K562 (cell line): Measurements from ENCODE around the gene SEMA5A. TPM values are rescaled to one million over a fixed set of nuclear protein-coding genes. Genes with fewer than 3 reads are reported as not detected.

Experiments
- ATAC-seq: fragments of 200-7000 bp; cut with Tn5 transposase; 3 replicates; pipeline ENCODE4 v1.9.1; 2020; ENCODE audit warnings: moderate library complexity
- BruUV-seq: library from RNA; stranded (reverse); fragments of 400-500 nt; replicated peaks from 2 replicates; lab custom pipeline; 2021; lab: Mats Ljungman, UMichigan
- CTCF ChIA-PET: fragments of 300-600 bp; formaldehyde crosslinking; extraction: SDS; loops from one replicate; lab custom pipeline; 2021; ENCODE audit warnings: low intra/inter-chr PET ratio; lab: Yijun Ruan, JAX
- POLR2A ChIA-PET: fragments of 300-600, 350-650 bp; sonication (Branson Sonifier 250); formaldehyde crosslinking; extraction: SDS; loops from one replicate; lab custom pipeline; 2021; ENCODE audit warnings: antibody characterized with exemption, inconsistent platforms; lab: Yijun Ruan, JAX
- DNase-seq, 4 experiments: peaks; one replicate each; pipeline versions ENCODE4 v3.0.0 to v3.0.0-alpha.2; 2011 to 2018; ENCODE audit warnings: low spot score in 3 of 4, mixed read lengths in 3 of 4; ENCODE audit errors: extremely low read depth in 1 of 4
- FAIRE-seq: peaks from 2 replicates; lab custom pipeline; 2011; peaks lifted over from hg19 to GRCh38; lab: Jason Lieb, UNC
- H2AFZ ChIP-seq: 2 replicates; pipeline ENCODE4 v1.6.0; 2011; ENCODE audit warnings: low read depth, low read length, control low read depth, inconsistent platforms
- H3K27ac ChIP-seq: fragments of 200-600 bp; 3 replicates; pipeline ENCODE4 v1.8.0; 2011; ENCODE audit warnings: low read depth, mild to moderate bottlenecking, control low read depth, inconsistent platforms, low read length, moderate library complexity, mixed read lengths; ENCODE audit errors: extremely low read depth
- H3K27me3 ChIP-seq, 2 experiments: fragments of 300-600 bp in 1 of 2; 2 replicates in 1 of 2; 3 replicates in 1 of 2; pipeline versions ENCODE4 v1.6.0 to v1.8.0; 2011; ENCODE audit warnings: inconsistent platforms in 2 of 2, low read length in 2 of 2, mild to moderate bottlenecking in 1 of 2, mixed read lengths in 1 of 2, moderate library complexity in 1 of 2; ENCODE audit not compliant: control insufficient read depth in 2 of 2, insufficient read depth in 2 of 2
- H3K36me3 ChIP-seq: fragments of 300-600 bp; 3 replicates; pipeline ENCODE4 v1.8.0; 2011; ENCODE audit warnings: mild to moderate bottlenecking, low read length, inconsistent platforms; ENCODE audit not compliant: control insufficient read depth, insufficient read depth
- H3K4me1 ChIP-seq, 2 experiments: fragments of 200-600 bp in 1 of 2; replicated peaks in 1 of 2; 2 replicates in 1 of 2; 3 replicates in 1 of 2; pipeline versions ENCODE4 v1.5.1 to v1.8.0; 2011; ENCODE audit warnings: inconsistent platforms in 2 of 2, low read length in 2 of 2, mild to moderate bottlenecking in 1 of 2, mixed read lengths in 1 of 2, moderate library complexity in 1 of 2; ENCODE audit not compliant: control insufficient read depth in 2 of 2, insufficient read depth in 2 of 2
- H3K4me2 ChIP-seq: 2 replicates; pipeline ENCODE4 v1.6.1; 2011; ENCODE audit warnings: low read length, control low read depth, inconsistent platforms, mixed read lengths; ENCODE audit not compliant: insufficient read depth
- H3K4me3 ChIP-seq: fragments of 200-600 bp; sonication (generic), shearing (Covaris generic); 2 replicates; pipeline ENCODE4 v1.5.1; 2016; ENCODE audit warnings: control low read depth, inconsistent platforms
- H3K79me2 ChIP-seq: fragments of 200-600 bp; 3 replicates; pipeline ENCODE4 v1.8.0; 2011; ENCODE audit warnings: low read length, inconsistent platforms; ENCODE audit not compliant: control insufficient read depth, insufficient read depth
- H3K9ac ChIP-seq, 2 experiments: 2 replicates each; pipeline versions ENCODE4 v1.6.0 to v1.6.1; 2011; ENCODE audit warnings: low read depth in 2 of 2, low read length in 2 of 2, control low read depth in 1 of 2, inconsistent platforms in 1 of 2, mild to moderate bottlenecking in 1 of 2, mixed read lengths in 1 of 2; ENCODE audit not compliant: insufficient read depth in 1 of 2
- H3K9me1 ChIP-seq: one replicate; pipeline ENCODE4 v1.6.0; 2011; ENCODE audit warnings: inconsistent platforms, mild to moderate bottlenecking, low read length, moderate library complexity; ENCODE audit not compliant: control insufficient read depth, insufficient read depth
- H3K9me3 ChIP-seq: replicated peaks from 2 replicates; pipeline ENCODE4 v1.5.1; 2011; ENCODE audit warnings: low read depth, low read length, inconsistent platforms; ENCODE audit not compliant: control insufficient read depth, insufficient read depth
- H4K20me1 ChIP-seq: replicated peaks from 2 replicates; pipeline ENCODE4 v1.6.1; 2011; ENCODE audit warnings: low read length, inconsistent platforms, mixed read lengths; ENCODE audit not compliant: control insufficient read depth, insufficient read depth
- CBX2 ChIP-seq: fragments of 200-600 bp; sonication (generic); IDR thresholded peaks from one replicate; pipeline ENCODE4 v1.6.1; 2012; ENCODE audit warnings: mild to moderate bottlenecking, low read length, inconsistent platforms; ENCODE audit not compliant: insufficient read depth, poor library complexity, severe bottlenecking
- GATAD2B ChIP-seq: fragments of 450-650 bp; IDR thresholded peaks from 2 replicates; pipeline ENCODE4 v1.6.1; 2017; ENCODE audit warnings: mild to moderate bottlenecking, borderline replicate concordance
- MAZ ChIP-seq, 2 experiments: fragments of 450-650 bp in 1 of 2; sonication (generic) in 1 of 2; formaldehyde crosslinking; IDR thresholded peaks in 1 of 2; conservative IDR thresholded peaks in 1 of 2; 2 replicates each; pipeline versions ENCODE4 v1.4.0 to v1.5.0; 2020; ENCODE audit warnings: mild to moderate bottlenecking in 1 of 2, missing genetic modification reagents in 1 of 2
- MYNN ChIP-seq, 2 experiments: sonication (generic); formaldehyde crosslinking in 1 of 2; IDR thresholded peaks; 2 replicates each; pipeline versions ENCODE4 v1.5.0 to v1.6.1; 2016 to 2020; ENCODE audit warnings: antibody characterized with exemption in 1 of 2, missing genetic modification reagents in 1 of 2
- SRSF3 ChIP-seq: fragments of 200-400 bp; formaldehyde crosslinking; IDR thresholded peaks from 2 replicates; pipeline ENCODE4 v1.6.1; 2016; ENCODE audit warnings: mild to moderate bottlenecking, low read length, moderate library complexity; ENCODE audit not compliant: insufficient read depth
- WGBS: fragments of 100-300 bp; shearing (Covaris generic); methylation state at CpG from one replicate; pipeline ENCODE4 v1.1.6; 2016; ENCODE audit warnings: low coverage, mixed read lengths; ENCODE audit not compliant: insufficient coverage; ENCODE audit errors: missing lambda C conversion rate; 5-methylcytosine and 5-hydroxymethylcytosine counted together
- in situ Hi-C: fragments of 300-500 bp; cut with MboI; formaldehyde crosslinking; loops from 4 replicates; pipeline ENCODE4 v1.15.0; 2018; ENCODE audit warnings: inconsistent platforms, mixed read lengths
- intact Hi-C: fragments of 100-400 bp; cut with micrococcal nuclease; formaldehyde crosslinking; loops from 2 replicates; pipeline ENCODE4 v1.14.2; 2022
- polyA plus RNA-seq, 8 experiments: library from polyadenylated mRNA; depleted of rRNA in 4 of 8; stranded (reverse) in 5 of 8; unstranded in 3 of 8; fragments of >200 nt; fragmentation: Nextera tagmentation in 2 of 8; fragmentation: Illumina TruSeq in 1 of 8; extraction: Ambion mirVana in 2 of 8; extraction: Trizol in 1 of 8; gene quantifications; 2 replicates each; pipeline versions ENCODE4 v1.2.1 to v1.2.3, GENCODE V29; 2011 to 2014; ENCODE audit warnings: inconsistent platforms in 1 of 8, missing spikeins in 1 of 8
- total RNA-seq, 7 experiments: library from RNA; depleted of rRNA in 6 of 7; stranded (reverse); fragments of >200 nt in 6 of 7; fragmentation: Illumina TruSeq in 2 of 7; extraction: Trizol in 2 of 7; gene quantifications; 2 replicates each; pipeline versions ENCODE4 v1.2.1 to v1.2.3, GENCODE V29; 2011 to 2021; ENCODE audit warnings: low replicate concordance in 1 of 7
- TF ChIP-seq, protein P1 (sequence below): fragments of 250-450 bp; sonication (Bioruptor Pico); IDR thresholded peaks from 2 replicates; pipeline ENCODE4 v1.5.1; 2021; ENCODE audit warnings: mild to moderate bottlenecking
- TF ChIP-seq, protein P2 (sequence below): fragments of 250-450 bp; sonication (Bioruptor Pico); IDR thresholded peaks from 2 replicates; pipeline ENCODE4 v1.8.0; 2021; ENCODE audit warnings: moderate library complexity, mild to moderate bottlenecking, inconsistent platforms
- TF ChIP-seq, protein P3 (sequence below): sonication (generic); formaldehyde crosslinking; IDR thresholded peaks from 2 replicates; pipeline ENCODE4 v1.8.0; 2023; ENCODE audit warnings: mild to moderate bottlenecking, missing genetic modification reagents
- TF ChIP-seq, protein P4 (sequence below): fragments of 250-450 bp; sonication (Bioruptor Pico); IDR thresholded peaks from 2 replicates; pipeline ENCODE4 v1.4.0; 2020

SEMA5A gene
- total and polyA plus RNA-seq, 9 of the 15 experiments (the other 6 are each of a cell fraction or from before 2014, with no cell fraction given): 0.02 TPM; not detected in 8

DNA sequence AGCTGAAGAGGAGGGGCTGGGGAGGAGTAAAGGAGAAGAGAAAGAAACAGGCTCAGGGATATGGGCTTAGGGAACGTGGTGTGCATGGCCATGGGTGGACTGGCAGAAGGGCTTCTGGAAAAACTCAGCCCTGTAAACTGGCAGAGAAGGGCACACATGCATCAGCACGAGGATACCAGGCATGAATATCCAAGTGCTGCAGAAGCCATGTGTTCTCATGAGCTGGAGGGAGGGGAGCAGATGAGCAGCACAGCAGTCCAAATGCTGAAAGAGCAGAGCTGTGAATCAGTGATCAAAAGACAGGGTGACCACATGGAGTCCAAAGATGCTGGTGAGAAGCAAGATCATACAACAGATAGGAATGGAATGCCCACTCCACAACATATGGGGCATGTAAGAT, 72.3 kb downstream of the SEMA5A start:
- TF ChIP-seq, protein P1, sequence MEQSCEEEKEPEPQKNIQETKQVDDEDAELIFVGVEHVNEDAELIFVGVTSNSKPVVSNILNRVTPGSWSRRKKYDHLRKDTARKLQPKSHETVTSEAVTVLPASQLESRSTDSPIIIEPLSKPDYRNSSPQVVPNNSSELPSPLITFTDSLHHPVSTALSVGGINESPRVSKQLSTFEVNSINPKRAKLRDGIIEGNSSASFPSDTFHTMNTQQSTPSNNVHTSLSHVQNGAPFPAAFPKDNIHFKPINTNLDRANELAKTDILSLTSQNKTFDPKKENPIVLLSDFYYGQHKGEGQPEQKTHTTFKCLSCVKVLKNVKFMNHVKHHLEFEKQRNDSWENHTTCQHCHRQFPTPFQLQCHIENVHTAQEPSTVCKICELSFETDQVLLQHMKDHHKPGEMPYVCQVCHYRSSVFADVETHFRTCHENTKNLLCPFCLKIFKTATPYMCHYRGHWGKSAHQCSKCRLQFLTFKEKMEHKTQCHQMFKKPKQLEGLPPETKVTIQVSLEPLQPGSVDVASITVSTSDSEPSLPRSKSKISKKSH (CRISPR knock-in tag): no peak
- TF ChIP-seq MAZ (CRISPR knock-in tag; conservative IDR thresholded peaks at IDR 0.05 in 1 of 2, IDR thresholded peaks at IDR 0.05 in 1 of 2): no peak
- Histone ChIP-seq H3K4me1 (no peaks in the 10 kb centered on the region), H3K9ac (no peak overlapping the region), H3K9me1 (no peaks in the 10 kb centered on the region), H3K27ac (no peak overlapping the region), H3K79me2 (no peaks in the 10 kb centered on the region), H3K4me3 (no peak overlapping the region), H3K36me3 (no peaks in the 10 kb centered on the region), H3K27me3 (no peaks in the 10 kb centered on the region), H2AFZ (no peak overlapping the region), H3K9me3 (no peaks in the 10 kb centered on the region), H3K4me2 (no peak overlapping the region), H4K20me1 (no peaks in the 10 kb centered on the region)
- in situ Hi-C loops (no loop called here), intact Hi-C loops (no loop called here)
- ChIA-PET POLR2A (interaction anchor here (0.7 kb wide), 1 partner anchor 19 kb away, joined by 3 read pairs; no protein-coding TSS in a partner anchor), CTCF (no interaction called here)
- ATAC-seq (no peak), DNase-seq (no peak), FAIRE-seq (no peak)
- 0% methylated on average over 2 of the region's 2 CpGs for WGBS
- no TSS peak for BruUV-seq

DNA sequence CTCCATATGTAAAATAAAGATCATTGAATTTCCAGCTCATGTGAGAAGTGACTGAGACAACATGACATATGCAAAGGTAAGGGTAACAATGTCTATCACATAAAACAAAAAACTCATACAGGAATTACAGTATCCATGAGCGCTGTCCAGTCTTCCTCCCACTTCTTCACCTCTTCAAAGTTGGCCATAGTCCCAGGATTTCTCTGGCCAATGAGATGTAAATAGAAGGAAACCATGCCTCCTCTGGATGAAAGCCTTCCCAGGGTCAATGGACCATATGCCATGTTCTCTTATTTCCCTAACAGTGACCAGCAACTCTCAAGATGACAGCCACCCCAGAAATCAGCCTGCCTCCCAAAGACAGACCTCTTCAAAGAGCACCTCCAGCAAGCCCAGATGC, 75.5 kb downstream of the SEMA5A start:
- no peaks in the 10 kb centered on the region for H3K79me2 ChIP-seq
- WGBS: 0% methylated on average over 1 of the region's 1 CpG
- H3K9ac ChIP-seq: no peak overlapping the region
- H3K27ac ChIP-seq: no peak overlapping the region
- no peaks in the 10 kb centered on the region for H3K9me1 ChIP-seq
- no peak for ATAC-seq
- BruUV-seq: no TSS peak
- intact Hi-C loops (no loop called here), in situ Hi-C loops (no loop called here)
- DNase-seq: no peak
- no peak overlapping the region for H3K4me3 ChIP-seq
- no peaks in the 10 kb centered on the region for H3K27me3 ChIP-seq
- CTCF ChIA-PET: no interaction called here
- POLR2A ChIA-PET: no interaction called here
- H3K36me3 ChIP-seq: no peaks in the 10 kb centered on the region
- H3K4me2 ChIP-seq: no peak overlapping the region
- no peak overlapping the region for H2AFZ ChIP-seq
- H4K20me1 ChIP-seq: no peaks in the 10 kb centered on the region
- no peaks in the 10 kb centered on the region for H3K4me1 ChIP-seq
- FAIRE-seq: no peak
- no peaks in the 10 kb centered on the region for H3K9me3 ChIP-seq
- TF ChIP-seq, protein P2, sequence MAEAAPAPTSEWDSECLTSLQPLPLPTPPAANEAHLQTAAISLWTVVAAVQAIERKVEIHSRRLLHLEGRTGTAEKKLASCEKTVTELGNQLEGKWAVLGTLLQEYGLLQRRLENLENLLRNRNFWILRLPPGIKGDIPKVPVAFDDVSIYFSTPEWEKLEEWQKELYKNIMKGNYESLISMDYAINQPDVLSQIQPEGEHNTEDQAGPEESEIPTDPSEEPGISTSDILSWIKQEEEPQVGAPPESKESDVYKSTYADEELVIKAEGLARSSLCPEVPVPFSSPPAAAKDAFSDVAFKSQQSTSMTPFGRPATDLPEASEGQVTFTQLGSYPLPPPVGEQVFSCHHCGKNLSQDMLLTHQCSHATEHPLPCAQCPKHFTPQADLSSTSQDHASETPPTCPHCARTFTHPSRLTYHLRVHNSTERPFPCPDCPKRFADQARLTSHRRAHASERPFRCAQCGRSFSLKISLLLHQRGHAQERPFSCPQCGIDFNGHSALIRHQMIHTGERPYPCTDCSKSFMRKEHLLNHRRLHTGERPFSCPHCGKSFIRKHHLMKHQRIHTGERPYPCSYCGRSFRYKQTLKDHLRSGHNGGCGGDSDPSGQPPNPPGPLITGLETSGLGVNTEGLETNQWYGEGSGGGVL (CRISPR knock-in tag): no peak
- TF ChIP-seq SRSF3 (no peak), MYNN (IDR thresholded peaks at IDR 0.05) (no peak), MYNN (CRISPR knock-in tag; IDR thresholded peaks at IDR 0.05) (no peak), GATAD2B (no peak), CBX2 (no peak)
- TF ChIP-seq, protein P3, sequence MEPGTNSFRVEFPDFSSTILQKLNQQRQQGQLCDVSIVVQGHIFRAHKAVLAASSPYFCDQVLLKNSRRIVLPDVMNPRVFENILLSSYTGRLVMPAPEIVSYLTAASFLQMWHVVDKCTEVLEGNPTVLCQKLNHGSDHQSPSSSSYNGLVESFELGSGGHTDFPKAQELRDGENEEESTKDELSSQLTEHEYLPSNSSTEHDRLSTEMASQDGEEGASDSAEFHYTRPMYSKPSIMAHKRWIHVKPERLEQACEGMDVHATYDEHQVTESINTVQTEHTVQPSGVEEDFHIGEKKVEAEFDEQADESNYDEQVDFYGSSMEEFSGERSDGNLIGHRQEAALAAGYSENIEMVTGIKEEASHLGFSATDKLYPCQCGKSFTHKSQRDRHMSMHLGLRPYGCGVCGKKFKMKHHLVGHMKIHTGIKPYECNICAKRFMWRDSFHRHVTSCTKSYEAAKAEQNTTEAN (CRISPR knock-in tag): no peak
- TF ChIP-seq, protein P4, sequence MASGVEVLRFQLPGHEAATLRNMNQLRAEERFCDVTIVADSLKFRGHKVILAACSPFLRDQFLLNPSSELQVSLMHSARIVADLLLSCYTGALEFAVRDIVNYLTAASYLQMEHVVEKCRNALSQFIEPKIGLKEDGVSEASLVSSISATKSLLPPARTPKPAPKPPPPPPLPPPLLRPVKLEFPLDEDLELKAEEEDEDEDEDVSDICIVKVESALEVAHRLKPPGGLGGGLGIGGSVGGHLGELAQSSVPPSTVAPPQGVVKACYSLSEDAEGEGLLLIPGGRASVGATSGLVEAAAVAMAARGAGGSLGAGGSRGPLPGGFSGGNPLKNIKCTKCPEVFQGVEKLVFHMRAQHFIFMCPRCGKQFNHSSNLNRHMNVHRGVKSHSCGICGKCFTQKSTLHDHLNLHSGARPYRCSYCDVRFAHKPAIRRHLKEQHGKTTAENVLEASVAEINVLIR: no peak
